ENCODE measurements around the gene ATXN1L.
"Not testable (repeated sequence)": the region's sequence is repeated elsewhere in the genome, so short reads cannot be mapped to it uniquely, and the experiment has no call there.

The ATXN1L gene, protein sequence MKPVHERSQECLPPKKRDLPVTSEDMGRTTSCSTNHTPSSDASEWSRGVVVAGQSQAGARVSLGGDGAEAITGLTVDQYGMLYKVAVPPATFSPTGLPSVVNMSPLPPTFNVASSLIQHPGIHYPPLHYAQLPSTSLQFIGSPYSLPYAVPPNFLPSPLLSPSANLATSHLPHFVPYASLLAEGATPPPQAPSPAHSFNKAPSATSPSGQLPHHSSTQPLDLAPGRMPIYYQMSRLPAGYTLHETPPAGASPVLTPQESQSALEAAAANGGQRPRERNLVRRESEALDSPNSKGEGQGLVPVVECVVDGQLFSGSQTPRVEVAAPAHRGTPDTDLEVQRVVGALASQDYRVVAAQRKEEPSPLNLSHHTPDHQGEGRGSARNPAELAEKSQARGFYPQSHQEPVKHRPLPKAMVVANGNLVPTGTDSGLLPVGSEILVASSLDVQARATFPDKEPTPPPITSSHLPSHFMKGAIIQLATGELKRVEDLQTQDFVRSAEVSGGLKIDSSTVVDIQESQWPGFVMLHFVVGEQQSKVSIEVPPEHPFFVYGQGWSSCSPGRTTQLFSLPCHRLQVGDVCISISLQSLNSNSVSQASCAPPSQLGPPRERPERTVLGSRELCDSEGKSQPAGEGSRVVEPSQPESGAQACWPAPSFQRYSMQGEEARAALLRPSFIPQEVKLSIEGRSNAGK

DNA sequence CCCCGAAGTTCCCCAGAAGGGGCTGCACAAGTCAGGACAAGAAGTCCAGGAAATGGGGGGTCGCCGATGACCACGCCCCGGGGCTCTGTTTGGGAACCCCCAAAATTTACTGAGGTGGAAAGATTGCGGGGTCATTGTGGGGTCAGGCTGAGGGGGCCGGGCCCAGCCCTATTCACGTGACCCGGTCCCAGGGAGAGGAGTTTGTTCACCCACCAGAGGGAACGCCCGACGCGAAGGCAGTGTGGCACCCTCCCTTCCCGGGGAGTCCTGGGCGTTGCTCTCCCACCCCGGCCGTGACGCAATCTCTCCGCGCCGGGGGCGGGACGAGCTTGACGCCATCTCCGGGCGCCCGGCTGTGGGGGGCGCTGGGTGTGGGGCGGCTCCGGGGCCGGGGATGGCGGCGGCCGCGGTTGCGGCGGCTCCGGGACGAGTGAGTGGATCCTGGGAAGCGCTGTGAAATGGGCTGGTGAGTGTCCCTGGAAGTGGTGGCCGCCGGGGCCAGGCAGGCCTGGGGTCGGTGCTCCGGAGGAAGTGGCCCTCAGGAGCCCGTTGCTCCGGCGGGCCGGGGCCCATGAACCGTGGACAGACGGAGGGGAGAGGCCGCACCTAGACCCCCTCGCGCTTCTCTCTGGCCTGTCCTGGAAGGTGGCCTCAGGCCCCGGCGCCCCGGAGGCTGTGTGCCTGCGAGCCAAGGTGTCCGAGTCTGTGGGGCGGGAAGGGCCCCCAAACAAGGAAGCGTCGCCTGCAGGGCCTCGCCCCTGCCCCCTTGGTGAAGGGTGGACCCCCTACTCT, at the start of gene ATXN1L:
Gene ATXN1L, plus strand, starts transcription at position 338 of the 792 bp plus-strand sequence. CDS start 3,765 bp downstream, outside the sequence.
- DNase-seq, result peak; percentile 5

DNA sequence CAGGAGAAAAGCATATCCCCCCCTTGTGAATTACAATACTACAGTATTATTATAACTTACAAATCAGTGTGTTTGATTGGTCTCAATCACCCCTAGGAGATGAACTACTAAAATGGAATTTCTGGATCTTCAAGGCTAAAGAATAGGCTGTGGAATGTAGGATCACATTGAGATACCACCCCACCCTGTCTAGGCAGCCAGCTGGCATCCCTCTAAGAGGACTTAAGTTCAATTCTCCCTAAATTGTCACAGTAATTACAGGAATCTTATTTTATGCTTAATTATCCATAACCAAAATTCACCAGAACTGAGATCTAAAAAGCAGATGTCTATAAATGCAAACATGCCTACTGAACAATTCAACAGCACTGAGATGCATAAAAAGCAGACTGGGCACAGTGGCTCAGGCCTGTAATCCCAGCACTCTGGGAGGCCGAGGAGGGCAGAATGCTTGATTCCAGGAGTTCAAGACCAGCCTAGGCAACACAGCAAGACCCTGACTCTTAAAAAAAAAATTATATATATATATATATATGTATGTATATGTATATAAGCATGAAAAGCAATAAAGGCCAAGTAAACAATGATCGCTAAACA, 49.2 kb upstream of the ATXN1L start:
- no peak for DNase-seq

DNA sequence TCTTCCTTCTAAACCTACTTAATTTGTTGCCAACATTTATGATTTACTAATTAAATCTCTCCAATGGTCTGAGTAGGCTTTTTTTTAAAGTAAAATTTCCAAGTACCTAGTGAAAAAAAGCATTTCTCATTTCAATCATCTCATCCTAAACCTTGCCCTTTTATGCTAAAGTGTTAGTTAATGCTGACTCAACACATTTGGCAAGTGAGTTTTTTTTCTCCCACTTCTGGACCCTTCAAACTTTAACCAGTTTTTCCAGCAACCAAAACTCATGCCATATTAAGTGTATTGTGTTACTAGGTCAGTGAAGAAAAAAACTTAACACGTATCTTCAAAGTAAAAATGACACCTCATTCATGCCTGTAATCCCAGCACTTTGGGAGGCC, 42.5 kb upstream of the ATXN1L start:
- no peak for DNase-seq

DNA sequence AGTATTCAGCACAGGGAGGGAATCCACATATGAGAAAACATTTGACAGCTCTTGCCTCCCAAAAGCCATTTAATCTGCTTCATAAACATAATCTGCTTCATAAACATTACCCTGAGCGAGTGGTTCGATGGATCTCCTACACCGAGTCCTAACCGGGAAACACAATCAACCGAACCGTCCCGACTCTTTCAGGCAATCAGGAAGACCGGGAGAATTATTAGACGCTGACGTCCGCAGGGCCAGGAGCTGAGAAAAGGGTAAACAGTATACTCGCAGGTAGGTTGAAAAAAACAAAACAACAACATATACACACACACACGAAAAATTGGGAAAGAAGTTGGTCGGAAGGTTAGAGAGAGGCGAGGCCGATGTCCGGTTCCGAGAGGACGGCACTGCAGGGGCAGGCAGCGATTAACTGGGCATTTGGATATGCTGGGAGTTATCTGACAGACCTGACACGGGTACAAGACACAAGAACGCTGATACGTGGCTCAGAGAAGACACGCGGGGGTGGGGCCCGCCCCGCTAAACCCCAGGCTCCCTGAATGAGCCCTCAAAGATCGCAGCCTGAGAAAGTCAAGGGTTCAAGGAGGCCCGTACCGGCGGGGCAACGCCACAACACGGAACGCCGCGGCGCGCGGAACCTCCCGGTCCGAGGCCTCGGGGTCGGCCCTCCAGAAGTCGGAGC, 37.7 kb upstream of the ATXN1L start:
- DNase-seq, result no peak

DNA sequence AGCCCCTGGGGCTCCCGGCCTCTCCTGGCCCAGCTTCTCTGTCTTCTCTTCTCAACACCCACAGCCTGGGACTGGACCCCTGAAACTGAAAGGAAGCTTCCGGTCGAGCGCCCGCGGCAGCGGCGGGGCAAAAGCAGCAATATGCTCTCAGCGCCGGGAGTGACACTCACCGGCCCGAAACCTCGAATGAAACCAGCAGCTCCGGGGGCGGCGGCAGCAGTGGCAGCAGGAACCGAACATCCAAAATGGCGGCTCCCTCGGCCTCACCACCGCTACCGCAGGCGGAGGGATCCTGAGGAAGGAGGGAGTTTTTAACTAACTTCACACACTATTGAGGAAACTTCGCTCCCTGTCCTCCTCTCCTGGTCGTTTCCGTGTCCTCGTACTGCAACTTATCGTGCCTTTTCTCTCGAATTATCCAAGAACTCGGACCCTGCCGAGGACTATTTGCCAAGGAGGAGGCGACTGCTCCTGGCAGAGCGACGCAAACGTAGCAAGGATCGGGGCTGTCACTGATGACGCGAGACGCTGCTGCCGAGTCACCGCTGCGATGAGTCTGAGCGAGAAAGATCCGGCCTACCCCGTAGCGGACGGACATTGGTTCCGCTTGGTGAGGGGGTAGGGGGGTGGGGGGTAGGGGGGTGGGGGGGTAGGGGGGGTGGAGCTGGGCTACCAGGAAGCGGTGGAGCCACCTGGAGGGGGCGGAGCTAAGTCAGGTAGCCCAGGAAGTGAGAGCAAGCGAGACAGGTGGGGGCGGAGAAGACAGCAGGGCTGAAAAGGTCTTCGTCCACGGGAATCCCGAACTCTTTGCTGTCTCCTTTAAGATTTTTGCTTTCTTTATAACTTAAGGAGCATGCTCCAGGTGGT, 37.0 kb upstream of the ATXN1L start, which contains the start of gene AP1G1:
Gene AP1G1, minus strand, starts transcription at position 242 of the 867 bp plus-strand sequence. CDS start 19,355 bp downstream, outside the sequence.
- DNase-seq, result peak; percentile 78

DNA sequence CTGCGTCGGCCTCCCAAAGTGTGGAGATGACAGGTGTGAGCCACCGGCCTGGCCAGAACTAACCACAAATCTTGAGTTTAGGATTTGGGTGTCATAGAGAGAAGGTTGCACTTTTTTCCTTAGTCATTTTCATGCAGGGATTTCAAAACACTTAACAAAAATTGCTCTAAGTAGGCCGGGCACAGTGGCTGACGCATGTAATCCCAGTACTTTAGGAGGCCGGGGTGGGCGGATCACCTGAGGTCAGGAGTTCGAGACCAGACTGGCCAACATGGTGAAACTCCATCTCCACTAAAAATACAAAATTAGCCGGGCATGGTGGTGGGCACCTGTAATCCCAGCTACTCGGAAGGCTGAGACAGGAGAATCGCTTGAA, 35.6 kb upstream of the ATXN1L start:
- not testable (repeated sequence) for DNase-seq

DNA sequence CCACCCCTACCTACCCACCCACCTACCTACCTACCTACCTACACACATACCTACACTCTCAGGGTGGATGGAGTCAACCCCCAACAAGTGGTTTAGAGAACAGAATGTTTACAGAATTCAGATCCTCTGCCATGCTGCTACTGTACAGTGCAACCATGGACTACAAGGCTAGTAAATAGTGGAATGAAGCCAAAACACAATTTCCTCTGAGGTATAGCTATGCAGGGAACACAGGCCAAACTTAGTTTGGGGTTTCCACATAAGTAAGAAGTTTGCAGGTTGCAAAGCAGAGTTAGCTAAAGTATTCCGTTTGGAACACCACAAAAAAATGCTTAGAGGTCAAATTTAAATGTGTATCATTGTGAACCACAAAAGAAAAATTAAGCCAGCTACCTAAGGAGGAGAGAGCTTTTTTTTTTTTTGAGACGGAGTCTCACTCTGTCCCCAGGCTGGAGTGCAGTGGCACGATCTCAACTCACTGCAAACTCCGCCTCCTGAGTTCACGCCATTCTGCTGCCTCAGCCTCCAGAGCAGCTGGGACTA, 34.4 kb upstream of the ATXN1L start:
- DNase-seq, result no peak

DNA sequence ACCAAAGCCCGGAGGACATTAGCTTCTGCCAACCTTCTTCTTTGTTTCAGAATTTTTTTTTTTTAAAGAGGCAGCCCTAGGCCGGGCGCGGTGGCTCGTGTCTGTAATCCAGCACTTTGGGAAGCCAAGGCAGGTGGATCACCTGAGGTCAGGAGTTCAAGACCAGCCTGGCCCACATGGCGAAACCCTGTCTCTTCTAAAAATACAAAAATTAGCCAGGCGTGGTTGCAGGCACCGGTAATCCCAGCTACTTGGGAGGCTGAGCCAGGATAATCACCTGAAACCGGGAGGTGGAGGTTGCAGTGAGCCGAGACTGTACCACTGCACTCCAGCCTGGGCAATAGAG, 28.6 kb upstream of the ATXN1L start:
- not testable (repeated sequence) for DNase-seq

DNA sequence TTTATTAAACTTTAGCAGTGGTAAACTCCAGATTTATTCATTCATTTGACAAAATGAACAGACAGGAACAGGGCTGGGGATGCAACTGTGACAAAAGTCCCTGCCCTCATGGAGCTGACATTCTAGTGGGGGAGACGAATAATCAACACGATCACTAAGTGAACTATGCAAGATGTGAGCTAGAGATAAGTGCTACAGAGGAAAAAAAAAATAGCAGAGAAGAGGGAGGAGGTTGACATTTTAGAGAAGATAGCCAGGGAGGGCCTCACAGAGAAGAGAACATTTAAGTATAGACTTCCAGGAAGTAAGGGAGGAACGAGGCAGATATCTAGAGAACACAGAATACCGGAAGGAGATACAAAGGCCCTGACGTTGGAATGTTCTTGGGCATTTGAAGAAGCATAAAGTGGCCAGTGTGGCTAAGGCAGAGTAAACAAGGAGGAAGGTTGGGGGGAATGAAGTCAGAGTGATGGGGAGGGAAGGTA, 19.2 kb upstream of the ATXN1L start:
- no peak for DNase-seq

DNA sequence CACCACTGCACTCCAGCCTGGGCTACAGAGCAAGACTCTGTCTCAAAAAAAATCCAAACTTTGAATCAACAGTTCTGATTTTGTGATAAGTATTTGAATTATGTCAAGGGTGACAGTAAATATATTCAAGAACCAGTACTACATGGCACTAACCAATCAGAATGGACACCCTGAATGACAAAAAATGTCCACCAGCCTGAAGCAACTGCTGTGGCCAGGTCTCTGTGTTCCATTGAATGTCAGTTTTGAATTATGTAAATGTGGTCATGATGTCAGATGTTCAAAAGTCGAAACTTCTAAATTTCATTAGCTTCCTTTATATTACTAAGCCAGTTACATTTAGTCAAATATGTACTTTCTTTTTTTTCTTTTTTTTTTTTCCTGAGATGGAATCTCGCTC, 15.4 kb upstream of the ATXN1L start:
- no peak for DNase-seq

DNA sequence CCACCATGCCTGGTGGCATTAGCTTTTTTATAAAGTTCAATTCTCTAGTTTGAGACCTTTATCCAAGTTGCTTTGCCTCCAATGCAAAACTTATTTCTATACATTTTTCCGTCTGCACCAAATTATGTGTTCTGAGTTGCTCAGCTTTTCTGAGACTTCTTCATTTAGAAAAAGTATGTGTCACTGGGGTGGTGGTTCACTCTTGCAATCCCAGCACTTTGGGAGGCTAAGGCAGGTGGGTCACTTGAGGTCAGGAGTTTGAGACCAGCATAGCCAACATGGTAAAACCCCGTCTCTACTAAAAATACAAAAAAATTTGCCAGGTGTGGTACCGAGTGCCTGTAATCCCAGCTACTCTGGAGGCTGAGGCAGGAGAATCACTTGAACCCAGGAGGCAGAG, 14.1 kb upstream of the ATXN1L start:
- not testable (repeated sequence) for DNase-seq

DNA sequence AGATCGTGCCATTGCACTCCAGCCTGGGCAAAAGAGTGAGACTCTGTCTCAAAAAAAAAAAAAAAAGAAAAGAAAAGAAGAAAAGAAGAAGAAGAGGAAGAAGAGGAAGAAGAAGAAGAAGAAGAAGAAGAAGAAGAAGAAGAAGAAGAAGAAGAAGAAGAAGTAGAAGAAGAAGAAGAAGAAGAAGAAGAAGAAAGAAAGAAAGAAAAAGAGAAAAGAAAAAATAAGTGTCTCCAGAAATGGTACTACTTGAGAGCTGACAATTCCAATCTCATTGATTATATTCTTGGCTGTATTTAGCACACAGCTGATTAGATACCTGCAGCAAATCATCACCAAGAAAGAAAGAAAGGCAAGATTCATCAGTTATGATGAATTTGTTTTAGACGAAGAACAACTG, 13.7 kb upstream of the ATXN1L start:
- DNase-seq, result not testable (repeated sequence)

DNA sequence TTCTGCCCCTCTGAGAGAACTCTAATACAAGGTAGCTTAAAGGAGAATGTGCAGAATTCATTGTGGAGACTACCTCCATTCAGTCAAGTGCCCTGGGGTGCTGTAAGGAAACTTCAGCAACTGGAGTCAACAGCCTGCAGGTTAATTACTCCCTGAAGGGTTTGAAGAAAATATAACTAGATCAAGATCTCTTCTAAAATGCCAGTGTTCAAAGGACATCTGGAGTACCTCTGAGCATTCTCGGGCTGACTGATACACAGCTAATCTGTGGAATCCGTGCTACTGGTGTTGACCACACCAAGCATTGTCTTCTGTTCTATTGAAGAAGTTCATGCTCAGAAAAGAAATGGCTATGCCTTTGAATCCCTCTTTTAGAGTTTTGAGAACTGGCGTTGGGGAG, 11.5 kb upstream of the ATXN1L start:
- DNase-seq, result no peak

DNA sequence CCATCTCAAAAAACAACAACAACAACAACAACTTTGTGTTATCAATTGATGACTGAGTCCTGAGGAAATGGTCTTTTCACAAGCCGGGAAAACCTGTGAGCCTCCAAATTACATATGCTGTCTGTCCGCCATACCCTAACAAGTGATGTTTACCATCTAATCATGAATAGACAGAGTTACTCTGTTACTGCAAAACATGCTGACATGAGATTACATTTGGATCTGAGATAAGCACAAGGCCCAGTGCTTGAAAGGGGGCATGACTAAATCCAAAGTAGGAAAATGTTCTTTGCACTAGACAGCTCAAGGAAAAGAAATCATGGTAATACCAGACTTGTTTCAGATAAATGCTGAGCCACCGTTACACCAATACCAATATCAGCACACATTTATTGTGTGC, 8.6 kb upstream of the ATXN1L start:
- DNase-seq, result no peak

DNA sequence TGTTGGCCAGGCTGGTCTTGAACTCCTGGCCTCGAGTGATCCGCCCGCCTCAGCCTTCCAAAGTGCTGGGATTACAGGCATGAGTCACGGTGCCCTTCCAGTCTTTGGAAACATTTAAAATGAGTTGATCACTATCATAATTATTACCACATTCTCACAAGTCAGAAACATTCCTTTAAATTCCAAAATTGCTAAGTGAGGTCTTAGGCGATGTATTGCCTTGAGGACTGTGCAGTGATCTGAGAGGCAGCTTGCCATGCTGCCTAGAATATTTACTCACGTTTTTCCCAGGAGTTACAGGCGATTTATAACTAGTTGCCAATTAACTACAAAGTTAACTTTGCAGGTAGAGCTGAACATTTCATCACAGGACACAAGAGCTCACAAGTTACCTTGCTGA, 5.7 kb upstream of the ATXN1L start:
- no peak for DNase-seq

DNA sequence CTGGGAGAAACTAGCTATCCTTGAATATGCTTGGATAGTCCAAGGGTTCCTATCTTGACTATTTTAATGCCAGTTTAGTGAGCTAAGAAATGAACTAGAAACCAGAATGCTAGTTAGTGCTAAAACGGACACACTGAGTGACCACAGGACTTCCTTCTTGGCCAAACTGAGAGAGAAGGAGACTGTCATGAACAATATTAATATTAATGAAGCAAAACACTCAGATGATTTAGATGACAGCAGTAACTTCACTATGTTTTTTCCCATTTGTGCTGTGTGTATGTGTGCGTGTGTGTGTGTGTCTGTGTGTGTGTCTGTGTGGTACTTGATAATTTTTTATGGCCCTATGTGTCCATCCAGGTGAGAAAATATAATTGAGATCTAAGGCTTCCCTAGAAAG, 2.2 kb upstream of the ATXN1L start:
- DNase-seq, result no peak

DNA sequence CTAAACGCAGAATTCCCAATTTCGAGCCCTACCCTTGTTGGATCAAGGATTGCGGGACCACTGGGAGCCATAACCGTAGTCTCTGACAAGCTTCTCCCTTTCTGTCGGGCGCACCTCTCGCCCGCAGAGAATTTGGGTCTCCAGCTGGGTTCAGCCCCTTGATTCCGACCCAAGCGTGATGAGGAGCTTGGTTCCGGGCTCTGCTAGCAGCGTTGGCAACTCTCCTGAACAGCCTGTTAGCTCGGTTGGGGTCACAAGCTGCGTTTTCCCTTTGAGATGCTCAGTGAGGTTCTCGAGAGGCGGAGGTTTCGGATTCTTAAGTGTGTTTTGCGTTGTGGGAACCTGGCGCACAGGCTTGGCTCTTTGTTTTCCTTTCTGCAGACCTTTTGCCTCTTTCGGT, 655 bp downstream of the ATXN1L start:
- no peak for DNase-seq

DNA sequence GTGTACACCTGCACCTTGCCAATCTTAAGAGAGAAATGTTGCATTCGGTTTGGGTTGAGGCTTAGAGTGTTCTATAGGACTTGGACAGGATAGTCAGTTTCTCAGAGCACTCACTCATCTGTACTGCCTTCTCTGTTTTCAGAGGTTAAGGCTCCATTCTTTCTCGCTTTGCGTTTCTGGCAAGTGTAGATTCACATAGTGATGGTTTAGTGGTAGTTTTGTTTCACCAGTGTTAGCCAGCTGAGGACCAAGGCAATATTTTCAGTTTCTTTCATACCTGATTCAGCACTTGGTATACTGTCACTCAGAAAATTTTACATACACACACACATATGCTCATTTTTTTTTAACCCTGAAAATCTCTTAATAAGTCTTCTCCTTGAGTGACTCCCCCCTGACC, 1.3 kb downstream of the ATXN1L start:
- no peak for DNase-seq

DNA sequence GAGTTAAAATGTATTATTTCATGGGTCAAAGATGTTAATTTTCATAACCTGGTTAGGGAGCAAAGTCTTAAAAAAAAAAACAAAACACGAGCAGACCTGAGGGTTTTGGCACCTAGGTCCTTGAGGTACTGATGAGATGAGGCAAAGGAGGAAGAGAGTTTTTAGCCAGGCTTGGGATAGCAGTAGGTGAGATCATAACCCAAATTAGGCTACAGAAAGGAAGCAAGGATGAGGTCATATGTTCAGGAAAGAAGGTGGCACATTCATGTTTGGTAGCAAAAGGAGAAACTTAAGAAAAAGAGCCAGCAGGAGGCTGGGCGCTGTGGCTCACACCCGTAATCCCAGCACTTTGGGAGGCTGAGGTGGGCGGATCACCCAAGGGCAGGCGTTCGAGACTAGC, 2.8 kb downstream of the ATXN1L start:
- DNase-seq, result no peak

DNA sequence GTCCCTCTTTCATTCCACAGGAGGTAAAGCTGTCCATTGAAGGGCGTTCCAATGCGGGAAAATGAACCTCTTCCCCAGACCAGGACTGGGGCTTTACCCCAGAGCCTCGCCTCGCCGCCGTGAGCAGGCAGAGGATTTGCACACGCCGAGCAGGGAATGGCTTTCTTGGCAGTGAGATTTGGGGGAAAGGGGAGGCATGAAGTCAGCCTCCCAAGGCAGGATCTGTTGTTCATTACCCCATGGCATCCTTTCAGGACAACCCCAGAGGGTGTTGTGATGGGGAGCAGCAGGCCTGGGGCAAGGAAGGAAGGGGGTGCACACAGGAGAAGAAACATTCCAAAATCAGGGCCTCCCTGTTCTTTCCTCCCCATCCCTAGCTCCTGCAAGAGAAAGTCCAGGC, 6.0 kb downstream of the ATXN1L start:
- no peak for DNase-seq

DNA sequence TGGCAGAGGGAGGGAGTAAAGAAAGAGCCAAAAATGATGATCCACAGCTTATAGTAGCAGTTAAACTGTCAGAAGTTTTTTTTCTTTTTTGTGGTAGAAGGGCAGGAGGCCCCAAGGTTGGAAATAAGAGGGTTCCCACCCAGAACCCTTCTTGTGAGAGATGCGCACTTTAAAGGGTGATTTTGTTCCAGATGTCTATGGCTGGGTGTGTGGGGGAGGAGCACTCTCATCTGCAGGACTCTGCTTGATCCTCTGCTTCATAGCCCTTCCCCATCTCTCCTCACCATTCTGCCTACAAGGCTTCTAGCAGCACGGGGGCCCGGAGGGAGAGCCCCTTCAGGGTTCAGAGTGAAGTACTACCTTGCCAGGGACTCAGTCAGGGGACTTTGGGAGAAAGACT, 6.4 kb downstream of the ATXN1L start:
- DNase-seq, result no peak

Measured in NCI-H2081 treated with DMSO at 0.1 percent for 48 hours (cell line).